Measurements from ENCODE around the gene CD9. TPM values are rescaled to one million over a fixed set of nuclear protein-coding genes. Genes with fewer than 3 reads are reported as not detected.

The CD9 gene
- total RNA-seq, 1 experiment from 2014 or later = 304 TPM

- H3K36me3 ChIP-seq = peaks cover 64% of the 10 kb centered on the region
- no peak overlapping the region for H3K27ac ChIP-seq
- H3K27me3 ChIP-seq (replicated peaks) = no peaks in the 10 kb centered on the region
- H3K9me3 ChIP-seq (replicated peaks) = no peaks in the 10 kb centered on the region
- DNase-seq (ENCODE audit: low read depth in 1 of 2, low spot score in 2 of 2) = no peak
- H3K4me1 ChIP-seq (replicated peaks) = 0 out of 2 replicates have a peak, but pooled peaks cover 4% of the 10 kb centered on the region
- no peak overlapping the region for H3K4me3 ChIP-seq
These were observed 38.7 kb downstream of the CD9 start for GRCh38 chr12:6238875-6239274.

GRCh38 chr12:6241495-6241894 lies 41.3 kb downstream of the CD9 start:
- DNase-seq (ENCODE audit: low read depth in 1 of 2, low spot score in 2 of 2) = no peak
- H3K27me3 ChIP-seq (replicated peaks) = no peaks in the 10 kb centered on the region
- 0 out of 2 replicates have a peak, but pooled peaks cover 4% of the 10 kb centered on the region for H3K9me3 ChIP-seq (replicated peaks)
- no peak overlapping the region for H3K27ac ChIP-seq
- H3K4me1 ChIP-seq (replicated peaks) = no peaks in the 10 kb centered on the region
- peaks cover 38% of the 10 kb centered on the region for H3K36me3 ChIP-seq
- no peak overlapping the region for H3K4me3 ChIP-seq

- no peaks in the 10 kb centered on the region for H3K4me1 ChIP-seq (replicated peaks)
- no peak overlapping the region for H3K27ac ChIP-seq
- peaks cover 3% of the 10 kb centered on the region; the same call in 1 of the 2 replicates for H3K27me3 ChIP-seq (replicated peaks)
- no peak overlapping the region for H3K4me3 ChIP-seq
- H3K36me3 ChIP-seq = no peaks in the 10 kb centered on the region
- DNase-seq (ENCODE audit: low read depth in 1 of 2, low spot score in 2 of 2) = no peak
- H3K9me3 ChIP-seq (replicated peaks) = 0 out of 2 replicates have a peak, but pooled peaks cover 4% of the 10 kb centered on the region
These were observed 49.4 kb downstream of the CD9 start for GRCh38 chr12:6249580-6249979.

GRCh38 chr12:6250343-6250742 lies 50.1 kb downstream of the CD9 start:
- DNase-seq (ENCODE audit: low read depth in 1 of 2, low spot score in 2 of 2) = no peak
- Histone ChIP-seq H3K9me3 (replicated peaks) (0 out of 2 replicates have a peak, but pooled peaks cover 4% of the 10 kb centered on the region), H3K27ac (no peak overlapping the region), H3K36me3 (no peaks in the 10 kb centered on the region), H3K4me1 (replicated peaks) (no peaks in the 10 kb centered on the region), H3K4me3 (no peak overlapping the region), H3K27me3 (replicated peaks) (peaks cover 3% of the 10 kb centered on the region; the same call in 1 of the 2 replicates)

GRCh38 chr12:6253278-6253677 lies 53.1 kb downstream of the CD9 start:
- Histone ChIP-seq H3K36me3 (no peaks in the 10 kb centered on the region), H3K4me3 (no peak overlapping the region), H3K27me3 (replicated peaks) (peaks cover 3% of the 10 kb centered on the region; the same call in 1 of the 2 replicates), H3K9me3 (replicated peaks) (peaks cover 6% of the 10 kb centered on the region; the same call in 1 of the 2 replicates), H3K27ac (no peak overlapping the region), H3K4me1 (replicated peaks) (no peaks in the 10 kb centered on the region)
- no peak for DNase-seq (ENCODE audit: low read depth in 1 of 2, low spot score in 2 of 2)

- peaks cover 9% of the 10 kb centered on the region; the same call in 1 of the 2 replicates for H3K9me3 ChIP-seq (replicated peaks)
- no peak overlapping the region for H3K4me3 ChIP-seq
- no peaks in the 10 kb centered on the region for H3K36me3 ChIP-seq
- H3K27ac ChIP-seq = no peak overlapping the region
- H3K27me3 ChIP-seq (replicated peaks) = no peaks in the 10 kb centered on the region
- H3K4me1 ChIP-seq (replicated peaks) = no peaks in the 10 kb centered on the region
- no peak for DNase-seq (ENCODE audit: low read depth in 1 of 2, low spot score in 2 of 2)
These were observed 54.3 kb downstream of the CD9 start for GRCh38 chr12:6254491-6254890.

- DNase-seq (ENCODE audit: low read depth in 1 of 2, low spot score in 2 of 2) = no peak
- H3K27me3 ChIP-seq (replicated peaks) = no peaks in the 10 kb centered on the region
- H3K4me1 ChIP-seq (replicated peaks) = no peaks in the 10 kb centered on the region
- H3K9me3 ChIP-seq (replicated peaks) = peaks cover 9% of the 10 kb centered on the region; the same call in 1 of the 2 replicates
- no peaks in the 10 kb centered on the region for H3K36me3 ChIP-seq
- H3K27ac ChIP-seq = no peak overlapping the region
- no peak overlapping the region for H3K4me3 ChIP-seq
These were observed 56.8 kb downstream of the CD9 start for GRCh38 chr12:6257007-6257406.

- DNase-seq (ENCODE audit: low read depth in 1 of 2, low spot score in 2 of 2) = no peak
- Histone ChIP-seq H3K36me3 (no peaks in the 10 kb centered on the region), H3K27me3 (replicated peaks) (no peaks in the 10 kb centered on the region)
These were observed 62.0 kb downstream of the CD9 start for GRCh38 chr12:6262211-6262610.

GRCh38 chr12:6262623-6263022 lies 62.4 kb downstream of the CD9 start:
- Histone ChIP-seq H3K4me1 (replicated peaks) (peaks cover 3% of the 10 kb centered on the region; the same call in 1 of the 2 replicates), H3K27ac (no peak overlapping the region), H3K4me3 (no peak overlapping the region), H3K27me3 (replicated peaks) (no peaks in the 10 kb centered on the region), H3K9me3 (replicated peaks) (peaks cover 9% of the 10 kb centered on the region; the same call in 1 of the 2 replicates), H3K36me3 (no peaks in the 10 kb centered on the region)
- DNase-seq (ENCODE audit: low read depth in 1 of 2, low spot score in 2 of 2) = no peak

More at GRCh38 chr12:6262211-6262610, 62.0 kb downstream of the CD9 start:
- H3K4me3 ChIP-seq = no peak overlapping the region
- H3K4me1 ChIP-seq (replicated peaks) = no peaks in the 10 kb centered on the region; the same call in 1 of the 2 replicates
- no peak overlapping the region for H3K27ac ChIP-seq
- peaks cover 9% of the 10 kb centered on the region; the same call in 1 of the 2 replicates for H3K9me3 ChIP-seq (replicated peaks)

- no peaks in the 10 kb centered on the region for H3K27me3 ChIP-seq (replicated peaks)
- H3K27ac ChIP-seq = no peak overlapping the region
- no peak for DNase-seq (ENCODE audit: low read depth in 1 of 2, low spot score in 2 of 2)
These were observed 63.7 kb downstream of the CD9 start for GRCh38 chr12:6263931-6264330.

GRCh38 chr12:6264402-6265037 lies 64.3 kb downstream of the CD9 start:
- H3K36me3 ChIP-seq = no peaks in the 10 kb centered on the region
- no peak overlapping the region for H3K27ac ChIP-seq
- H3K27me3 ChIP-seq (replicated peaks) = no peaks in the 10 kb centered on the region
- peaks cover 5% of the 10 kb centered on the region; the same call in 1 of the 2 replicates for H3K4me1 ChIP-seq (replicated peaks)
- no peak overlapping the region for H3K4me3 ChIP-seq
- no peak for DNase-seq (ENCODE audit: low read depth in 1 of 2, low spot score in 2 of 2)
- H3K9me3 ChIP-seq (replicated peaks) = no peaks in the 10 kb centered on the region

More at GRCh38 chr12:6263931-6264330, 63.7 kb downstream of the CD9 start:
- Histone ChIP-seq H3K9me3 (replicated peaks) (no peaks in the 10 kb centered on the region), H3K36me3 (no peaks in the 10 kb centered on the region), H3K4me3 (no peak overlapping the region), H3K4me1 (replicated peaks) (peaks cover 5% of the 10 kb centered on the region; the same call in 1 of the 2 replicates)

GRCh38 chr12:6265038-6265405 lies 64.8 kb downstream of the CD9 start:
- Histone ChIP-seq H3K27ac (no peak overlapping the region), H3K4me1 (replicated peaks) (peaks cover 5% of the 10 kb centered on the region; the same call in 1 of the 2 replicates), H3K4me3 (no peak overlapping the region), H3K36me3 (no peaks in the 10 kb centered on the region), H3K27me3 (replicated peaks) (no peaks in the 10 kb centered on the region), H3K9me3 (replicated peaks) (no peaks in the 10 kb centered on the region)
- no peak for DNase-seq (ENCODE audit: low read depth in 1 of 2, low spot score in 2 of 2)

- no peaks in the 10 kb centered on the region for H3K36me3 ChIP-seq
- H3K27ac ChIP-seq = no peak overlapping the region
- H3K4me3 ChIP-seq = no peak overlapping the region
- H3K9me3 ChIP-seq (replicated peaks) = no peaks in the 10 kb centered on the region
- DNase-seq (ENCODE audit: low read depth in 1 of 2, low spot score in 2 of 2) = no peak
- H3K27me3 ChIP-seq (replicated peaks) = no peaks in the 10 kb centered on the region
- peaks cover 5% of the 10 kb centered on the region; the same call in 1 of the 2 replicates for H3K4me1 ChIP-seq (replicated peaks)
These were observed 66.4 kb downstream of the CD9 start for GRCh38 chr12:6266541-6266966.

GRCh38 chr12:6266971-6267721 lies 66.9 kb downstream of the CD9 start:
- no peaks in the 10 kb centered on the region for H3K27me3 ChIP-seq (replicated peaks)

More at GRCh38 chr12:6266971-6267721, 66.9 kb downstream of the CD9 start:
- Histone ChIP-seq H3K4me1 (replicated peaks) (peaks cover 5% of the 10 kb centered on the region; the same call in 1 of the 2 replicates), H3K9me3 (replicated peaks) (no peaks in the 10 kb centered on the region), H3K27ac (no peak overlapping the region), H3K36me3 (no peaks in the 10 kb centered on the region), H3K4me3 (no peak overlapping the region)
- no peak for DNase-seq (ENCODE audit: low read depth in 1 of 2, low spot score in 2 of 2)

All from SJSA1 (cell line).